HL-60/S4 treated with retinoic acid at 250 ng/mL for 4 days and 3 days (cell line): ENCODE data around the gene AKTIP.

Source experiments
- in situ Hi-C: fragments of 300-500 bp; cut with MboI; formaldehyde crosslinking; loops from 2 replicates; pipeline ENCODE4 v1.7.0; 2022; ENCODE audit warnings: low sequenced_read_pairs

Gene AKTIP

GRCh38 chr16:53482123-53482522, 20.9 kb downstream of the AKTIP start:
- in situ Hi-C loops, result no loop called here

GRCh38 chr16:53480394-53480793, 22.6 kb downstream of the AKTIP start:
- in situ Hi-C loops, result no loop called here

GRCh38 chr16:53478965-53479364, 24.0 kb downstream of the AKTIP start:
- in situ Hi-C loops, result no loop called here

- in situ Hi-C loops, result no loop called here
Observed at GRCh38 chr16:53476867-53477266, 26.1 kb downstream of the AKTIP start.

GRCh38 chr16:53465606-53466280, 37.3 kb downstream of the AKTIP start:
- in situ Hi-C loops, result no loop called here

- in situ Hi-C loops, result no loop called here
Observed at GRCh38 chr16:53458635-53459034, 44.4 kb downstream of the AKTIP start.

GRCh38 chr16:53457670-53458069, 45.3 kb downstream of the AKTIP start:
- in situ Hi-C loops, result no loop called here

GRCh38 chr16:53456625-53457024, 46.4 kb downstream of the AKTIP start:
- in situ Hi-C loops, result no loop called here

- in situ Hi-C loops, result no loop called here
Observed at GRCh38 chr16:53453928-53454327, 49.1 kb downstream of the AKTIP start.

GRCh38 chr16:53449816-53450517, 53.0 kb downstream of the AKTIP start:
- in situ Hi-C loops, result no loop called here

- in situ Hi-C loops, result no loop called here
Observed at GRCh38 chr16:53446090-53446489, 56.9 kb downstream of the AKTIP start.

GRCh38 chr16:53445534-53445933, 57.5 kb downstream of the AKTIP start:
- in situ Hi-C loops, result no loop called here
